SK-N-SH (cell line): ENCODE measurements around the gene FOXA2. TPM values are rescaled to one million over a fixed set of nuclear protein-coding genes. Genes with fewer than 3 reads are reported as not detected.

ENCODE experiments used
- CTCF ChIA-PET: fragments of 300-600, 350-600 bp; formaldehyde crosslinking; extraction: SDS; loops from one replicate; lab custom pipeline; 2021; lab: Yijun Ruan, JAX
- POLR2A ChIA-PET: fragments of 350-600 bp; sonication (Branson Sonifier 250); formaldehyde crosslinking; extraction: SDS; loops from one replicate; lab custom pipeline; 2020; ENCODE audit warnings: antibody characterized with exemption, inconsistent platforms; lab: Yijun Ruan, JAX
- DNase-seq: peaks from one replicate; pipeline ENCODE4 v3.0.0; 2012
- H2AFZ ChIP-seq: fragments of 200-600 bp; sonication (generic); 2 replicates; pipeline ENCODE4 v1.8.1; 2016; ENCODE audit warnings: antibody characterized with exemption, mild to moderate bottlenecking, low read depth
- H3F3A ChIP-seq: fragments of 200-600 bp; sonication (generic); replicated peaks from 2 replicates; pipeline ENCODE3; 2016; ENCODE audit warnings: antibody characterized with exemption, mild to moderate bottlenecking; ENCODE audit not compliant: insufficient read depth
- H3K27ac ChIP-seq, 2 experiments: fragments of 200-500 bp in 1 of 2; fragments of 200-600 bp in 1 of 2; sonication (Bioruptor generic) in 1 of 2; sonication (generic), shearing (Covaris generic) in 1 of 2; 2 replicates each; pipeline versions ENCODE4 v1.5.1 to v1.6.1; 2014 to 2016; ENCODE audit warnings: low read depth in 2 of 2, inconsistent platforms in 1 of 2, low read length in 1 of 2, mild to moderate bottlenecking in 1 of 2, mixed read lengths in 1 of 2
- H3K27me3 ChIP-seq: fragments of 200-600 bp; sonication (generic), shearing (Covaris generic); 2 replicates; pipeline ENCODE4 v1.6.1; 2016; ENCODE audit warnings: mixed run types; ENCODE audit not compliant: insufficient read depth
- H3K36me3 ChIP-seq, 2 experiments: fragments of 200-500 bp in 1 of 2; fragments of 200-600 bp in 1 of 2; sonication (Bioruptor generic) in 1 of 2; sonication (generic) in 1 of 2; replicated peaks in 1 of 2; 2 replicates each; pipeline versions ENCODE3 to v1.5.1; 2014 to 2016; ENCODE audit warnings: low read length in 1 of 2, mild to moderate bottlenecking in 1 of 2; ENCODE audit not compliant: insufficient read depth in 2 of 2, control insufficient read depth in 1 of 2
- H3K4me1 ChIP-seq, 2 experiments: fragments of 200-500 bp in 1 of 2; fragments of 200-600 bp in 1 of 2; sonication (Bioruptor generic) in 1 of 2; sonication (generic), shearing (Covaris generic) in 1 of 2; 2 replicates each; pipeline versions ENCODE4 v1.5.1 to v1.6.1; 2014 to 2016; ENCODE audit warnings: low read depth in 1 of 2, low read length in 1 of 2, mixed run types in 1 of 2; ENCODE audit not compliant: insufficient read depth in 2 of 2, control insufficient read depth in 1 of 2
- H3K4me2 ChIP-seq: fragments of 200-600 bp; sonication (generic), shearing (Covaris generic); 2 replicates; pipeline ENCODE4 v1.6.1; 2017; ENCODE audit warnings: mixed run types
- H3K4me3 ChIP-seq, 2 experiments: fragments of 200-500 bp in 1 of 2; fragments of 200-600 bp in 1 of 2; sonication (Bioruptor generic) in 1 of 2; sonication (generic), shearing (Covaris generic) in 1 of 2; 2 replicates each; pipeline versions ENCODE4 v1.5.1 to v1.8.1; 2014 to 2016; ENCODE audit warnings: low read depth in 2 of 2, inconsistent platforms in 1 of 2, low read length in 1 of 2, mild to moderate bottlenecking in 1 of 2, mixed read lengths in 1 of 2, moderate library complexity in 1 of 2
- H3K79me2 ChIP-seq: fragments of 200-600 bp; sonication (generic); 2 replicates; pipeline ENCODE4 v1.8.1; 2017; ENCODE audit warnings: mild to moderate bottlenecking; ENCODE audit not compliant: insufficient read depth
- H3K9ac ChIP-seq: fragments of 200-600 bp; sonication (generic); 2 replicates; pipeline ENCODE4 v1.6.1; 2017; ENCODE audit warnings: mixed run types
- H3K9me2 ChIP-seq: fragments of 200-600 bp; sonication (generic); 2 replicates; pipeline ENCODE4 v1.6.1; 2017; ENCODE audit warnings: mixed run types
- H3K9me3 ChIP-seq: fragments of 200-600 bp; sonication (generic); 2 replicates; pipeline ENCODE4 v1.6.1; 2017; ENCODE audit warnings: mixed run types, mild to moderate bottlenecking, moderate library complexity
- H4K20me1 ChIP-seq: fragments of 200-600 bp; sonication (generic); 2 replicates; pipeline ENCODE4 v1.6.1; 2017; ENCODE audit warnings: mild to moderate bottlenecking, mixed run types; ENCODE audit not compliant: insufficient read depth
- CHD2 ChIP-seq: fragments of 150-350 bp; IDR thresholded peaks from 2 replicates; pipeline ENCODE4 v1.6.1; 2018; ENCODE audit warnings: low read length; ENCODE audit not compliant: partially characterized antibody
- ELF1 ChIP-seq: IDR thresholded peaks from 2 replicates; pipeline ENCODE4 v1.4.0; 2012
- FOXJ3 ChIP-seq: sonication (generic); formaldehyde crosslinking; IDR thresholded peaks from 2 replicates; pipeline ENCODE4 v1.5.1; 2020; ENCODE audit warnings: mild to moderate bottlenecking, missing genetic modification reagents
- MAX ChIP-seq: IDR thresholded peaks from 2 replicates; pipeline ENCODE4 v1.4.0; 2012; ENCODE audit warnings: low read depth
- NFIC ChIP-seq: IDR thresholded peaks from 2 replicates; pipeline ENCODE4 v1.4.0; 2012; ENCODE audit warnings: borderline replicate concordance
- POLR2AphosphoS5 ChIP-seq: IDR thresholded peaks from 2 replicates; pipeline ENCODE4 v1.6.1; 2012; ENCODE audit warnings: low read depth, low read length
- REST ChIP-seq: IDR thresholded peaks from 2 replicates; pipeline ENCODE4 v1.6.1; 2012; ENCODE audit warnings: mild to moderate bottlenecking, low read depth, low read length, moderate library complexity
- RXRA ChIP-seq: IDR thresholded peaks from 2 replicates; pipeline ENCODE4 v1.4.0; 2012; ENCODE audit warnings: low read depth, mild to moderate bottlenecking, borderline replicate concordance
- SIN3A ChIP-seq: IDR thresholded peaks from 2 replicates; pipeline ENCODE4 v1.6.1; 2012; ENCODE audit warnings: low read depth, mild to moderate bottlenecking, low read length, moderate library complexity, borderline replicate concordance
- USF1 ChIP-seq: IDR thresholded peaks from 2 replicates; pipeline ENCODE4 v1.4.0; 2012; ENCODE audit warnings: low read depth, borderline replicate concordance
- USF2 ChIP-seq: fragments of 150-350 bp; IDR thresholded peaks from 2 replicates; pipeline ENCODE4 v1.6.1; 2017; ENCODE audit warnings: antibody characterized with exemption, low read length, low read depth, borderline replicate concordance
- ZBTB33 ChIP-seq: IDR thresholded peaks from 2 replicates; pipeline ENCODE4 v1.4.0; 2012; ENCODE audit warnings: low read depth, borderline replicate concordance
- WGBS: methylation state at CpG from one replicate; pipeline ENCODE4 v1.1.6; 2017; ENCODE audit warnings: low lambda C conversion rate; 5-methylcytosine and 5-hydroxymethylcytosine counted together
- polyA plus RNA-seq, 3 experiments: library from polyadenylated mRNA; depleted of rRNA; stranded (reverse); fragments of >200 nt; gene quantifications; 2 replicates each; pipeline ENCODE4 v1.2.3, GENCODE V29; 2012

Gene FOXA2
- polyA plus RNA-seq, 1 of the 3 experiments (the other 2 are of a cell fraction) = not detected

GRCh38 chr20:22629927-22630326 is 45.6 kb upstream of the FOXA2 start:
- Histone ChIP-seq H4K20me1 (no peaks in the 10 kb centered on the region), H3K27ac (no peak overlapping the region), H3K79me2 (no peaks in the 10 kb centered on the region), H3K4me2 (no peak overlapping the region), H3K4me1 (no peaks in the 10 kb centered on the region), H3F3A (no peaks in the 10 kb centered on the region), H3K4me3 (no peak overlapping the region), H3K27me3 (no peaks in the 10 kb centered on the region), H2AFZ (no peak overlapping the region), H3K9me2 (no peaks in the 10 kb centered on the region)
- 25% methylated on average over 2 of the region's 2 CpGs for WGBS
- POLR2A ChIA-PET = no interaction called here
- CTCF ChIA-PET = no interaction called here
- DNase-seq = no peak
- no peak for TF ChIP-seq ELF1
- no peak for TF ChIP-seq MAX
- no peak for TF ChIP-seq REST
- no peak for TF ChIP-seq NFIC
- no peak for TF ChIP-seq USF2
- TF ChIP-seq SIN3A = no peak
- no peak for TF ChIP-seq RXRA
- TF ChIP-seq CHD2 = no peak
- TF ChIP-seq FOXJ3 (CRISPR knock-in tag) = no peak
- TF ChIP-seq POLR2AphosphoS5 = no peak
- TF ChIP-seq USF1 = no peak
- no peak for TF ChIP-seq ZBTB33
- TF ChIP-seq, all 33 proteins: peak for 0
- H3K9me3 ChIP-seq = no peaks in the 10 kb centered on the region
- no peak overlapping the region for H3K9ac ChIP-seq
- no peaks in the 10 kb centered on the region for H3K36me3 ChIP-seq
